Ovary (tissue), 9 donors: ENCODE results near the gene PPIF. TPM values are rescaled to one million over a fixed set of nuclear protein-coding genes. Genes with fewer than 3 reads are reported as not detected.

Source experiments
- DNase-seq, 5 donors: peaks; one replicate each; pipeline ENCODE4 v3.0.0-alpha.2; 2019 to 2020
- H3K27ac ChIP-seq, 2 donors: fragments of 200-600 bp; one replicate each; pipeline versions ENCODE4 v1.5.1 to v1.8.0; 2019 to 2022
- H3K27me3 ChIP-seq: fragments of 200-600 bp; one replicate; pipeline ENCODE4 v1.8.0; 2022
- H3K36me3 ChIP-seq: fragments of 200-600 bp; sonication (generic); one replicate; pipeline ENCODE4 v1.5.1; 2019
- H3K4me1 ChIP-seq: one replicate; pipeline ENCODE4 v1.8.1; 2013; ENCODE audit warnings: mild to moderate bottlenecking, moderate library complexity; ENCODE audit not compliant: insufficient read depth
- H3K4me3 ChIP-seq: fragments of 200-600 bp; sonication (generic); one replicate; pipeline ENCODE4 v1.5.1; 2017
- H3K9me3 ChIP-seq, 2 donors: fragments of 200-600 bp in 1 of 2; sonication (generic) in 1 of 2; one replicate each; pipeline versions ENCODE4 v1.5.1 to v1.8.1; 2013 to 2019; ENCODE audit warnings: mild to moderate bottlenecking in 1 of 2, moderate library complexity in 1 of 2
- CTCF ChIP-seq, 3 donors: fragments of 450-650 bp in 2 of 3; fragments of 200-600 bp in 1 of 3; IDR thresholded peaks; one replicate each; pipeline versions ENCODE4 v1.5.1 to v1.8.0; 2016 to 2022; ENCODE audit warnings: antibody characterized with exemption in 3 of 3, mild to moderate bottlenecking in 1 of 3
- EP300 ChIP-seq: sonication (generic); formaldehyde crosslinking; IDR thresholded peaks from one replicate; pipeline ENCODE4 v1.6.1; 2017; ENCODE audit warnings: antibody characterized with exemption
- POLR2A ChIP-seq: fragments of 450-650 bp; IDR thresholded peaks from one replicate; pipeline ENCODE4 v1.6.1; 2017; ENCODE audit warnings: antibody characterized with exemption, mild to moderate bottlenecking, moderate library complexity
- WGBS, 3 donors: extraction: QIAGEN DNeasy Blood & Tissue Kit in 1 of 3; methylation state at CpG; one replicate each; pipeline versions ENCODE4 v1.1.5 to v1.1.7; 2013 to 2017; 5-methylcytosine and 5-hydroxymethylcytosine counted together
- intact Hi-C, 4 donors: fragments of 100-400 bp; cut with DNase I; formaldehyde crosslinking; loops; one replicate each; pipeline versions ENCODE4 v1.11.0 to v1.15.1; 2022 to 2023
- polyA plus RNA-seq, 2 donors: library from polyadenylated mRNA; stranded (reverse); fragments of 200-250 nt in 1 of 2; fragments of 350-450 nt in 1 of 2; fragmentation: Illumina TruSeq in 1 of 2; extraction: RNeasy Lipid Tissue Mini Kit (QIAGEN cat#74804) in 1 of 2; gene quantifications; one replicate each; pipeline ENCODE4 v1.2.3, GENCODE V29; 2013 to 2014
- total RNA-seq, 7 donors: library from RNA; depleted of rRNA in 2 of 7; stranded (reverse); fragments of >200 nt in 2 of 7; fragmentation: NEBNext Ultra II Directional in 3 of 7; extraction: Animal tissue kit (Norgen Biotek cat#: 25700) in 3 of 7; gene quantifications; one replicate each; pipeline versions ENCODE4 v1.1.0 to v1.2.4, GENCODE V29; 2016 to 2023
- donor health status: DM: no; HTN: no; CAD: no; lungs with moderate emphysema.
- donor health status: DM: no; HTN: no; CAD: no.
- donor health status: Bipolar disorder and iron deficiency.
- donor health status: DM: yes; HTN: yes; CAD: no.
- donor health status: DM: no; HTN: no; CAD: no.
- donor health status: DM: yes; HTN: yes; CAD: no.

PPIF gene
- total and polyA plus RNA-seq, 9 donors: 15.5 to 64.3 (median 32.3) TPM

- no peak overlapping the region for H3K27ac ChIP-seq
- no peak for DNase-seq
- intact Hi-C loops: loop anchor here in 3 of 4 donors (5.0 to 10.0 kb wide), 5 partner anchors 89 to 846 kb away; no protein-coding TSS in a partner anchor
- H3K27me3 ChIP-seq: no peaks in the 10 kb centered on the region
- H3K36me3 ChIP-seq: no peaks in the 10 kb centered on the region
- TF ChIP-seq EP300: no peak
- TF ChIP-seq POLR2A: no peak
- no peak for TF ChIP-seq CTCF (IDR thresholded peaks at IDR 0.05)
- peaks cover 33% of the 10 kb centered on the region for H3K4me1 ChIP-seq
- WGBS, 3 donors: 80 to 86% (median 83%) methylated on average over 7 of the region's 7 CpGs
- no peaks in the 10 kb centered on the region for H3K9me3 ChIP-seq
- no peak overlapping the region for H3K4me3 ChIP-seq
Observed at GRCh38 chr10:79378383-79378646, 31.0 kb downstream of the PPIF start.

- H3K36me3 ChIP-seq: no peaks in the 10 kb centered on the region
- DNase-seq: peak in 3 of 5 donors; percentile 13 to 44 (median 16)
- H3K27ac ChIP-seq: peak overlapping the region in 1 of 2 donors; percentile 67
- no peak for TF ChIP-seq EP300
- no peak for TF ChIP-seq CTCF (IDR thresholded peaks at IDR 0.05)
- TF ChIP-seq POLR2A: no peak
- WGBS, 3 donors: 61 to 70% (median 69%) methylated on average over 22 of the region's 22 CpGs
- H3K4me3 ChIP-seq: no peak overlapping the region
- H3K4me1 ChIP-seq: peaks cover 33% of the 10 kb centered on the region
- intact Hi-C loops: loop anchor here in 3 of 4 donors (5.0 to 10.0 kb wide), 5 partner anchors 88 to 846 kb away; no protein-coding TSS in a partner anchor
- no peaks in the 10 kb centered on the region for H3K9me3 ChIP-seq
- H3K27me3 ChIP-seq: no peaks in the 10 kb centered on the region
Observed at GRCh38 chr10:79378647-79379511, 31.6 kb downstream of the PPIF start.

GRCh38 chr10:79379512-79380124, 32.3 kb downstream of the PPIF start:
- peak overlapping the region in 1 of 2 donors; percentile 67 for H3K27ac ChIP-seq
- intact Hi-C loops: loop anchor here (5.0 to 10.0 kb wide), 5 partner anchors 88 to 845 kb away; no protein-coding TSS in a partner anchor
- peaks cover 33% of the 10 kb centered on the region for H3K4me1 ChIP-seq
- WGBS, 3 donors: 10 to 27% (median 14%) methylated on average over 9 of the region's 9 CpGs
- TF ChIP-seq EP300 (no peak), CTCF (IDR thresholded peaks at IDR 0.05) (no peak), POLR2A (no peak)
- no peaks in the 10 kb centered on the region for H3K9me3 ChIP-seq
- H3K36me3 ChIP-seq: no peaks in the 10 kb centered on the region
- no peak overlapping the region for H3K4me3 ChIP-seq
- no peaks in the 10 kb centered on the region for H3K27me3 ChIP-seq
- peak in 4 of 5 donors; percentile 54 to 78 (median 66) for DNase-seq

- Histone ChIP-seq H3K36me3 (no peaks in the 10 kb centered on the region), H3K27me3 (no peaks in the 10 kb centered on the region), H3K4me1 (peaks cover 30% of the 10 kb centered on the region), H3K27ac (peak overlapping the region in 1 of 2 donors; percentile 67), H3K9me3 (no peaks in the 10 kb centered on the region), H3K4me3 (no peak overlapping the region)
- intact Hi-C loops: loop anchor here in 2 of 4 donors (5.0 kb wide), 1 partner anchor 87 kb away; no protein-coding TSS in a partner anchor
- TF ChIP-seq EP300: no peak
- no peak for TF ChIP-seq CTCF (IDR thresholded peaks at IDR 0.05)
- no peak for TF ChIP-seq POLR2A
- DNase-seq: peak; percentile 47 to 75 (median 61)
- WGBS, 3 donors: 41 to 52% (median 42%) methylated on average over 14 of the region's 14 CpGs
Observed at GRCh38 chr10:79380125-79380945, 33.1 kb downstream of the PPIF start.
